Peyer's patch (tissue), 4 donors: ENCODE measurements around the gene ZMIZ1. TPM values are rescaled to one million over a fixed set of nuclear protein-coding genes. Genes with fewer than 3 reads are reported as not detected.

ENCODE experiments used
- DNase-seq, 3 donors: peaks; one replicate each; pipeline ENCODE4 v3.0.0-alpha.2; 2017 to 2019
- H3K27ac ChIP-seq, 4 donors: fragments of 200-600 bp; sonication (generic); one replicate each; pipeline ENCODE4 v1.5.1; 2016 to 2019
- H3K27me3 ChIP-seq, 2 donors: fragments of 200-600 bp; sonication (generic); one replicate each; pipeline ENCODE4 v1.5.1; 2019
- H3K36me3 ChIP-seq, 3 donors: fragments of 200-600 bp; sonication (generic); one replicate each; pipeline ENCODE4 v1.5.1; 2016 to 2019
- H3K4me1 ChIP-seq, 4 donors: fragments of 200-600 bp; sonication (generic); one replicate each; pipeline ENCODE4 v1.5.1; 2016 to 2019
- H3K4me3 ChIP-seq, 4 donors: fragments of 200-600 bp; sonication (generic); 1 replicate in 3 of 4; 2 replicates in 1 of 4; pipeline ENCODE4 v1.5.1; 2016 to 2019; ENCODE audit warnings: mild to moderate bottlenecking in 1 of 4
- H3K9me3 ChIP-seq, 4 donors: fragments of 200-600 bp; sonication (generic); one replicate each; pipeline ENCODE4 v1.5.1; 2016 to 2019; ENCODE audit warnings: mild to moderate bottlenecking in 1 of 4
- POLR2A ChIP-seq, 2 donors: fragments of 450-650 bp; IDR thresholded peaks; one replicate each; pipeline ENCODE4 v1.5.1; 2017; ENCODE audit warnings: antibody characterized with exemption in 2 of 2, mild to moderate bottlenecking in 2 of 2, moderate library complexity in 2 of 2
- total RNA-seq, 4 donors: library from RNA; depleted of rRNA; stranded (reverse); fragments of >200 nt; gene quantifications; one replicate each; pipeline ENCODE4 v1.1.0, GENCODE V29; 2016
- TF ChIP-seq, protein P1 (sequence below), 6 experiments: fragments of 450-650 bp in 4 of 6; fragments of 200-600 bp in 2 of 6; sonication (generic) in 1 of 6; IDR thresholded peaks; one replicate each; pipeline ENCODE4 v1.5.1; 2017 to 2019; ENCODE audit warnings: antibody characterized with exemption in 6 of 6, mild to moderate bottlenecking in 3 of 6, moderate library complexity in 1 of 6

Gene ZMIZ1
- total RNA-seq, 4 donors from 2014 or later, result 40.4 to 86.7 (median 73.2) TPM

DNA sequence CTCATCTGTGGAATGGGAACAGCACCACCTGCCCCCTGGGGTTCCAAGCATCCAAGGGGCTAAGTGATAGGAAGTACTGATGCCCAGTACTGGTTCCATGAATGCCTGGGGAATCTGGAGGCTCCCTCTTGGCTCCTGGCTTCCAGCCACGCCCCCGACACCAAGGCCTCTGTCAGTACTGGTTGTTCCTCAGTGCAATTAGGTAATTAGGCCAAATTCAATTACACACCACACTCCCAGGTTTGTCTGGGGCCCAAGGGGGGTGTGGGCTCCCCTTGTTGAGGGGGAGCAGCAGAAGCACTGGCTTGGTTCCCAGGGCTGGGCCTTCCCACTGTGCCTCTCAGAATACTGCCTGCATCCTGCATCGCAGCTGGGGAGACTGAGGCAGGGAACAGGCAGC is 164.1 kb downstream of the ZMIZ1 start:
- no peak for DNase-seq
- no peak overlapping the region for H3K4me3 ChIP-seq
- H3K27ac ChIP-seq, result no peak overlapping the region
- no peaks in the 10 kb centered on the region for H3K9me3 ChIP-seq
- TF ChIP-seq POLR2A (IDR thresholded peaks at IDR 0.05), result no peak
- TF ChIP-seq, protein P1, sequence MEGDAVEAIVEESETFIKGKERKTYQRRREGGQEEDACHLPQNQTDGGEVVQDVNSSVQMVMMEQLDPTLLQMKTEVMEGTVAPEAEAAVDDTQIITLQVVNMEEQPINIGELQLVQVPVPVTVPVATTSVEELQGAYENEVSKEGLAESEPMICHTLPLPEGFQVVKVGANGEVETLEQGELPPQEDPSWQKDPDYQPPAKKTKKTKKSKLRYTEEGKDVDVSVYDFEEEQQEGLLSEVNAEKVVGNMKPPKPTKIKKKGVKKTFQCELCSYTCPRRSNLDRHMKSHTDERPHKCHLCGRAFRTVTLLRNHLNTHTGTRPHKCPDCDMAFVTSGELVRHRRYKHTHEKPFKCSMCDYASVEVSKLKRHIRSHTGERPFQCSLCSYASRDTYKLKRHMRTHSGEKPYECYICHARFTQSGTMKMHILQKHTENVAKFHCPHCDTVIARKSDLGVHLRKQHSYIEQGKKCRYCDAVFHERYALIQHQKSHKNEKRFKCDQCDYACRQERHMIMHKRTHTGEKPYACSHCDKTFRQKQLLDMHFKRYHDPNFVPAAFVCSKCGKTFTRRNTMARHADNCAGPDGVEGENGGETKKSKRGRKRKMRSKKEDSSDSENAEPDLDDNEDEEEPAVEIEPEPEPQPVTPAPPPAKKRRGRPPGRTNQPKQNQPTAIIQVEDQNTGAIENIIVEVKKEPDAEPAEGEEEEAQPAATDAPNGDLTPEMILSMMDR (IDR thresholded peaks at IDR 0.05), result no peak
- H3K36me3 ChIP-seq, result peaks cover 0 to 33% (median 0%) of the 10 kb centered on the region in 3 donors
- no peaks in the 10 kb centered on the region for H3K27me3 ChIP-seq
- peaks cover 0 to 16% (median 0%) of the 10 kb centered on the region in 4 donors for H3K4me1 ChIP-seq

GRCh38 chr10:79234391-79235315 is 165.9 kb downstream of the ZMIZ1 start:
- TF ChIP-seq, protein P1 (IDR thresholded peaks at IDR 0.05), result no peak
- TF ChIP-seq POLR2A (IDR thresholded peaks at IDR 0.05), result no peak
- H3K4me3 ChIP-seq, result no peak overlapping the region
- peaks cover 0 to 31% (median 0%) of the 10 kb centered on the region in 4 donors for H3K4me1 ChIP-seq
- no peak overlapping the region for H3K27ac ChIP-seq
- no peak for DNase-seq
- H3K36me3 ChIP-seq, result peaks cover 0 to 26% (median 0%) of the 10 kb centered on the region in 3 donors
- no peaks in the 10 kb centered on the region for H3K9me3 ChIP-seq
- no peaks in the 10 kb centered on the region for H3K27me3 ChIP-seq

DNA sequence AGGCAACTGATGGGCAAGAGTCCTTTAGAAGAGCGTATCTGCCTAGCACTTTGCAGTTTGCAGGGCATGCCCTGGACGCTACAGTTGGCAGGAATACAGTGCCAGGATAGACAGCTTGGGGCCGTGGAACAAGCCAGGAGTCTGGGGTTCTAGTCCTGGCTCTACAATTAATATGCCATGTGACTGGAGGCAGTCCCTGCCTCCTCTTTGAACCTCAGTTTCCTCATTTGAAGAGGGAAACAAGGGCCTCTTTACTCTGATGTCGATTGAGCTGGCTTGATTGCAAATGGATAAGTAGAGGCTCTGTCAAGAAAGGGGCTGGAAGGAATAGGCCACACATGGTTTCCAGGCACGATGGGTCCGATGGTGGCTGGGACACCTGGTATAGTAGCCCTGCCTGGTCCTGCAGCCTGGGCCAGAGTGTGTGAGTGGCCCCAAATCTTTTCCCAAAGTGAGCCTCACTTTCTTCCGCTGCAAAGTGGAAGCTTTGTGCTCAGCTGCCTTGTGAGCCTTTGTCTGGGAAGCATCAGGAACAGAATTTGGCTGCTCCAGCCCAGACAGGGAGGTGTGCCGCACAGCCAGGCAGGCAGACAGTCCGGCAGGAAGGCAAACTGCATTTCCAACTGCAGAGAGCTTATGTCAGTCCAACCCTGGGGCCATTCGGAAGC is 167.1 kb downstream of the ZMIZ1 start:
- H3K27ac ChIP-seq, result no peak overlapping the region
- DNase-seq, result no peak
- H3K4me3 ChIP-seq, result no peak overlapping the region
- peaks cover 0 to 33% (median 0%) of the 10 kb centered on the region in 4 donors for H3K4me1 ChIP-seq
- TF ChIP-seq POLR2A (IDR thresholded peaks at IDR 0.05), result no peak
- TF ChIP-seq, protein P1 (IDR thresholded peaks at IDR 0.05), result no peak
- no peaks in the 10 kb centered on the region for H3K27me3 ChIP-seq
- H3K9me3 ChIP-seq, result no peaks in the 10 kb centered on the region
- H3K36me3 ChIP-seq, result peaks cover 0 to 15% (median 0%) of the 10 kb centered on the region in 3 donors

GRCh38 chr10:79236433-79236765 is 167.6 kb downstream of the ZMIZ1 start:
- H3K36me3 ChIP-seq, result peaks cover 0 to 14% (median 0%) of the 10 kb centered on the region in 3 donors
- no peak for DNase-seq

DNA sequence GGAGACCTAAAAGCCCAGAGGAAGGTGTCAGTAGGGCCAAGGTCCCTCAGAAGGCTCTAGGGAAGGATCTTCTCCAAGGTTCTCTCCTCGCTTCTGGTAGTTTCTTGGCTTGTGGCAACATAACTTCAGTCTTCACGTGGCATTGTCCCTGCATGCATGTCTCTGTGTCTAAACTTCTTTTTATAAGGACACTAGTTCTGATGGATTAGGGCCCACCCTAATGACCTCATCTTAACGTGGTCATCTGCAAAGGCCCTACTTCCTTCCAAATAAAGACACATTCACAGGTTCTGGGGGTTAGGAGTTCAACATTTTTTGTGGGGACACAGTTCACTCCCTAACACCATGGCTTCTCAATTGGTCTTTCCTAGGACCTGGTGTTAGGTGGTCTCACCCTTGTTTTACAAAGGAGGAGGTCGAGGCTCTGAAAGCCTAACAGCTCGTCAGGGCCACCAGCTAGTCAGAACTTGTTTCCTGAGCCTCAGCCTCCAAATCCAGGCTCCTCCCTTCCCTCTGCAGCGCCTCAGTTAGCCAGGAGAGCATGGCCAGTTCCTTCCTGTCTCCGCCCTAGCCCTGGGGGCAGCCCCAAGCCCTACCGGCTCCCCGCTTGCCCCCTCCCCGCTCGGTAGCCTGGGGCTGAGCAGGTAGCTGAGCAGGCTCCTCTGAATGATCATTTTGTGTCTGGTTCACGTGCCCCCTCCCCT is 168.8 kb downstream of the ZMIZ1 start:
- no peak for TF ChIP-seq POLR2A (IDR thresholded peaks at IDR 0.05)
- TF ChIP-seq, protein P1 (IDR thresholded peaks at IDR 0.05), result no peak
- peaks cover 0 to 13% (median 0%) of the 10 kb centered on the region in 3 donors for H3K36me3 ChIP-seq
- no peaks in the 10 kb centered on the region for H3K27me3 ChIP-seq
- H3K4me3 ChIP-seq, result no peak overlapping the region
- peaks cover 0 to 44% (median 7%) of the 10 kb centered on the region in 4 donors for H3K4me1 ChIP-seq
- peak overlapping the region in 1 of 4 donors; percentile 63 for H3K27ac ChIP-seq
- no peaks in the 10 kb centered on the region for H3K9me3 ChIP-seq
- DNase-seq, result no peak

More at GRCh38 chr10:79236433-79236765, 167.6 kb downstream of the ZMIZ1 start:
- Histone ChIP-seq H3K27ac (no peak overlapping the region), H3K27me3 (no peaks in the 10 kb centered on the region), H3K4me3 (no peak overlapping the region), H3K4me1 (peaks cover 0 to 38% (median 1%) of the 10 kb centered on the region in 4 donors), H3K9me3 (no peaks in the 10 kb centered on the region)
- TF ChIP-seq POLR2A (IDR thresholded peaks at IDR 0.05), result no peak
- TF ChIP-seq, protein P1 (IDR thresholded peaks at IDR 0.05), result no peak
